HG02943 (cell line): ENCODE data around the gene NHS.
"Not testable (repeated sequence)": the region's sequence is repeated elsewhere in the genome, so short reads cannot be mapped to it uniquely, and the experiment has no call there.

Experiments used
- ATAC-seq: cut with Tn5 transposase; IDR thresholded peaks from one replicate; pipeline ENCODE4 v1.9.1; 2021; ENCODE audit warnings: mild to moderate bottlenecking, low read depth, moderate library complexity; ENCODE audit not compliant: unreplicated experiment

NHS gene

GRCh38 chrX:17537723-17538243 lies 162.8 kb downstream of the NHS start:
- ATAC-seq = no peak

DNA sequence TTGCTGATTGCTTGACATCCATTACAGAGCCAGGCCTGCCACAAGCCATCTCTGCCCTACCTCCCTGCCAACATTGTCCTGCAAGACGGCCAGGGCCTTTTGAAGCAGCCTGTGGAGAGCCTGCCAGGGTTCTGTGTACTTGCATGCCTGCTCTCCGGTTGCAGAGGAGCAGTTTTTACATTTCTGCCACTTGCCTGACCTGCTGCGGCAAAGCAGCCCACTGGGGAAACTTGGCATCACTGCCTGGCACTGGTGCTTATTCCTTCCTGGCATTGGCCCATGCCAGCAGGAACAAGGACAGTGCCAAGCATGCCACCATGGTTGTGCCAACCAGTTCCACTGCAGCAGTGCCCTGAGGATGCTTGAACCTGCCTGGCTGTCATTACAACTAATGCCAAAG lies 167.1 kb downstream of the NHS start:
- no peak for ATAC-seq

GRCh38 chrX:17544821-17545220 lies 169.8 kb downstream of the NHS start:
- no peak for ATAC-seq

GRCh38 chrX:17546356-17546755 lies 171.4 kb downstream of the NHS start:
- no peak for ATAC-seq

GRCh38 chrX:17547658-17548057 lies 172.7 kb downstream of the NHS start:
- ATAC-seq = no peak

- no peak for ATAC-seq
Observed at GRCh38 chrX:17549107-17549651, 174.2 kb downstream of the NHS start.

GRCh38 chrX:17550011-17550410 lies 175.0 kb downstream of the NHS start:
- no peak for ATAC-seq

- ATAC-seq = no peak
Observed at GRCh38 chrX:17552044-17552650, 177.1 kb downstream of the NHS start.

- no peak for ATAC-seq
Observed at GRCh38 chrX:17553469-17553868, 178.5 kb downstream of the NHS start.

DNA sequence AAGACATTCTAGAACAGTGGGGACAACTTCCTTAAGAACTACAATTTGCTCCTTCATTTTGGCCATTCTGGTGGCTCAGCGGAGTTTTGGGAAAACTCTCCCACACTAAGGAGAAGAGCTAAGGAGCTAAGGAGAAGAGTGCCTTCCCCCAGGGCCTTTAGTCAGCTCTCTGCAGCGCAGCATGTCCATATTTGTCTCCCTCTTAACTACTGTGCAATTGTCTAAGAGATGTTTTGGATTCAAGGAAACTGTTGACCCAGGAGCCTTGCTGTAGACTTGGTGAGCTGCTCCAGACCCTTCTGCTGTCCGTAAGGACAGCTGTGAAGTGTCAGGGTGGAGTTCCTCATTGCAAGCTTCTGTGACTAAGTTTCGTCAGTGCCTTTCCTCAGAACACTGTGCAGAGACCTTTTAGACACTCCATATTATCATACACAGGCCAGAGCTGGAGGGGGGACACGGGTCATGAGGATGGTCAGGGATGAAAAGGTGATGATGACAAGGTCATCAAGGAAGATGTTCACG lies 179.0 kb downstream of the NHS start:
- ATAC-seq = no peak

DNA sequence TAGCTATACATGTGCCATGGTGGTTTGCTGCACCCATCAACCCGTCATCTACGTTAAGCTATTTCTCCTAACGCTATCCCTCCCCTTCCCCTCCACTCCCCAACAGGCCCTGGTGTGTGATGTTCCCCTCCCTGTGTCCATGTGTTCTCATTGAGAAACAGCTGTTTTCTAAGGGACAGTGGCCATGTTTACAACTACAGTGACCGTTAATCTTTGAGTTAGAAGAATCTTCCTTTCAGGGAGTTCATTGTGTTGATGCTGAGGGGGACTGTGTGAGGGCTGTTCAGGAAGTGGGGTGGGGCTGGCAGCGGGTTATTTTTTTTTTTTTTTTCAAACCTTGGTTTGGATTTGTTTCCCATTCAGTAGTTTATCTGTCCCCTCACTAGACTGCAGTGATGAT lies 179.9 kb downstream of the NHS start:
- ATAC-seq = no peak

- ATAC-seq = no peak
Observed at GRCh38 chrX:17555846-17556245, 180.8 kb downstream of the NHS start.

DNA sequence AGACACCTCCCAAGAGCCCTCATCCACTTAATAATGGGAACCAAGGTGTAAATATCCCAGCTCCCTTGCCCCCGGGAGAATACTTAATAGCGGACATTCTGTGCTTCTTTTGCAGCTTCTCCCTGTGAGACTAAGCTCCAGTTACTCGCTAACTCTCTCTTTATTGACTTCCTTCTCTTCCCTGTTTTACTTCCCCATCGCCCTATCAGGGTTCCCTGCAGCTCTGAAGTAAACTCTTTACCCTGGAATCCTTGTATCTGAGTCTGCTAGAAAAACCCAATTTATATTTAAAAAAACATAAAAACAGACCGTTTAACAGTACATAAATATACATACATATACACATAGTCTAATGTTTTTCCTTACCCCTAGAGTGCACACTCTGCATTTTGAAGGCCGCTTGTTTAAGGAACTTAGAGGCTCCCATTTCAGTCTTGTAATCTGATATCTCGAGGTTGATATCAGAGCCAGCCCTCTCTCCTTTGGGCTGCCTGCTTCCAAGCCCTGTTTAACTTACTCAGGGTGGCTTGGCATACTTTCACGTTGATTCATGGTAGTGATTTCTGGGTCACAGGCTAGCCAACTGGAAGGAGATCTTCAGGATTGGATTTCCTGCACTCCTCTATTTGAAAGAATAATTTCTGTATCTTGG lies 184.9 kb downstream of the NHS start:
- ATAC-seq = no peak

DNA sequence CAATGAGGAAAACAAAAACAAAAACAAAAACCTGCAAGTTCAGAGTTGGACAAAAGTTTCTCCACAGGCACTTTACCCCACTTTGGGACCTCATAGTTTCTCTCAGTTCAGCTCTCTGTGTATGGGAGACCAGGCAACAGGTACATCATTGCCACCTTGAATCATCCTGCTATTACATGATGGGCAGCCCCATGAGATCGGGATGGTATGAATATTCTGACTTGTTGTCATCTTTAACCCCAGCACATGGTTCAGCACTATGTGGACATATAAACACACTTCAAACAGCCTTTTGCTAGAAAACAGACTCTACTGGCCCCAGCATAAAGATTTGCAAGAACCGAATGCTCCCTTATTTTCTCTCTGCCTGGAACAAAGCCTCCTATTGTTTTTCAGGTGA lies 185.4 kb downstream of the NHS start:
- no peak for ATAC-seq

GRCh38 chrX:17563076-17563475 lies 188.1 kb downstream of the NHS start:
- ATAC-seq = no peak

- no peak for ATAC-seq
Observed at GRCh38 chrX:17563515-17563914, 188.5 kb downstream of the NHS start.

DNA sequence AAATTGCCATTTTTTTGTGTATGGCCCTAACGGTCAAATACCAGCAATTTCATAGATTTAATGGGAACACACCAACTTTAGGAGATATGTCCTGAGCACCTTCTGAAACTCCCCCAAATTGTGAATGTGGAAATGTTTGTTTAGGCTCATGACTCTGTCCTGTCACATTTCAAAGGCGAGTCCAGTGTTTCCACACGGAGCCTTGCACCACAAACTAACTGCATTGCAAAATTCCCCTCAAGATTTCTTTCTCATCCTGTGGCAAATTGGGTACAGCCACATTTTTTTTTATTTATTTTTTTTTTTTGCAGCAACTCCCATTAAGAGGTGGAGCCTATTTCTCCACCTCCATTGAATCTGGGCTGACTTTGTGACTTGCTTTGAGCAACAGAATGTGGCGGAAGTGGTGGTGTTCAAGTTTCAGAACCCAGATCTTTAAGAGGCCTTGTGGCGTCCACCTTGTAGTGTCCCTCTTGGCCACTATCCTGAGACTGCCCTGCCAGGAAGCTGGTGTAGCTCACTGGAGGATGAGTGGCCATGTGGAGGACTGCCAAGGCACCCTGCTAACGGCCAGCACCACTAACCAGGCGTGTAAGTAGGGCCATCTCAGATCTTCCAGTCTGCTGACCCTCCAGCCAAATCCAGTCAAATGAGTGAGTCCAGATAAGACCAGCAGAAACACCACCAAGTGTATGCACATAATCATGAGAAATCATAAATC lies 189.8 kb downstream of the NHS start:
- ATAC-seq = no peak

GRCh38 chrX:17566740-17567139 lies 191.7 kb downstream of the NHS start:
- no peak for ATAC-seq

GRCh38 chrX:17567187-17567586 lies 192.2 kb downstream of the NHS start:
- ATAC-seq = no peak

GRCh38 chrX:17567821-17568220 lies 192.8 kb downstream of the NHS start:
- no peak for ATAC-seq

DNA sequence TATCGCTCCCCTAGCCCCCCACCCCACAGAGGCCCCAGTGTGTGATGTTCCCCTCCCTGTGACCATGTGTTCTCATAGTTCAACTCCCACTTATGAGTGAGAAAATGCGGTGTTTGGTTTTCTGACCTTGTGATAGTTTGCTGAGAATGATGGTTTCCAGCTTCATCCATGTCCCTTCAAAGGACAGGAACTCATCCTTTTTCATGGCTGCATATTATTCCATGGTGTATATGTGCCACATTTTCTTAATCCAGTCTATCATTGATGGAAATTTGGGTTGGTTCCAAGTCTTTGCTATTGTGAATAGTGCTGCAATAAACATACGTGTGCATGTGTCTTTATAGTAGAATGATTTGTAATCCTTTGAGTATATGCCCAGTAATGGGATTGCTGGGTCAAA lies 193.8 kb downstream of the NHS start:
- ATAC-seq = not testable (repeated sequence)
